Measurements from ENCODE around the gene CAST.
"Not testable (repeated sequence)": the region's sequence is repeated elsewhere in the genome, so short reads cannot be mapped to it uniquely, and the experiment has no call there.

Gene CAST

GRCh38 chr5:96712100-96712746 lies 50.0 kb downstream of the CAST start:
- no peak for DNase-seq (ENCODE audit: low read depth, low spot score)

- no peak for DNase-seq (ENCODE audit: low read depth, low spot score)
Observed at GRCh38 chr5:96714450-96714849, 52.3 kb downstream of the CAST start.

GRCh38 chr5:96714951-96715451 lies 52.8 kb downstream of the CAST start:
- peak; percentile 23 for DNase-seq (ENCODE audit: low read depth, low spot score)

- DNase-seq (ENCODE audit: low read depth, low spot score): peak; percentile 6
Observed at GRCh38 chr5:96716007-96716406, 53.8 kb downstream of the CAST start.

GRCh38 chr5:96716716-96717115 lies 54.5 kb downstream of the CAST start:
- DNase-seq (ENCODE audit: low read depth, low spot score): no peak

- DNase-seq (ENCODE audit: low read depth, low spot score): no peak
Observed at GRCh38 chr5:96717874-96718273, 55.7 kb downstream of the CAST start.

- no peak for DNase-seq (ENCODE audit: low read depth, low spot score)
Observed at GRCh38 chr5:96718635-96719077, 56.5 kb downstream of the CAST start.

- DNase-seq (ENCODE audit: low read depth, low spot score): no peak
Observed at GRCh38 chr5:96720408-96720807, 58.2 kb downstream of the CAST start.

GRCh38 chr5:96721351-96721977 lies 59.3 kb downstream of the CAST start:
- DNase-seq (ENCODE audit: low read depth, low spot score): no peak

GRCh38 chr5:96725257-96725656 lies 63.1 kb downstream of the CAST start:
- no peak for DNase-seq (ENCODE audit: low read depth, low spot score)

- DNase-seq (ENCODE audit: low read depth, low spot score): no peak
Observed at GRCh38 chr5:96726802-96727201, 64.6 kb downstream of the CAST start.

- DNase-seq (ENCODE audit: low read depth, low spot score): no peak
Observed at GRCh38 chr5:96729156-96729555, 67.0 kb downstream of the CAST start.

GRCh38 chr5:96730586-96730985 lies 68.4 kb downstream of the CAST start:
- DNase-seq (ENCODE audit: low read depth, low spot score): no peak

GRCh38 chr5:96733771-96734500 lies 71.8 kb downstream of the CAST start:
- no peak for DNase-seq (ENCODE audit: low read depth, low spot score)

- no peak for DNase-seq (ENCODE audit: low read depth, low spot score)
Observed at GRCh38 chr5:96734871-96735325, 72.7 kb downstream of the CAST start.

GRCh38 chr5:96736937-96737336 lies 74.8 kb downstream of the CAST start:
- no peak for DNase-seq (ENCODE audit: low read depth, low spot score)

GRCh38 chr5:96741106-96741505 lies 78.9 kb downstream of the CAST start:
- no peak for DNase-seq (ENCODE audit: low read depth, low spot score)

GRCh38 chr5:96741891-96742309 lies 79.7 kb downstream of the CAST start:
- DNase-seq (ENCODE audit: low read depth, low spot score): no peak

- no peak for DNase-seq (ENCODE audit: low read depth, low spot score)
Observed at GRCh38 chr5:96742538-96742937, 80.4 kb downstream of the CAST start.

- no peak for DNase-seq (ENCODE audit: low read depth, low spot score)
Observed at GRCh38 chr5:96743065-96743768, 81.0 kb downstream of the CAST start.

- DNase-seq (ENCODE audit: low read depth, low spot score): no peak
Observed at GRCh38 chr5:96743805-96744204, 81.6 kb downstream of the CAST start.

GRCh38 chr5:96744218-96744617 lies 82.0 kb downstream of the CAST start:
- DNase-seq (ENCODE audit: low read depth, low spot score): not testable (repeated sequence)

Measured in activated CD4-positive, CD25-positive, alpha-beta regulatory T cell treated with anti-CD3 and anti-CD28 coated beads, Interleukin-2, amount 50 U/mL, for 16 hours (primary cell).